Dermis microvascular lymphatic vessel endothelial cell (primary cell): ENCODE data around the gene ADAP2. TPM values are rescaled to one million over a fixed set of nuclear protein-coding genes. Genes with fewer than 3 reads are reported as not detected.
"Not testable (repeated sequence)": the region's sequence is repeated elsewhere in the genome, so short reads cannot be mapped to it uniquely, and the experiment has no call there.

Experiments
- DNase-seq, 2 donors: peaks; one replicate each; pipeline versions ENCODE4 v3.0.0 to v3.0.0-alpha.2; 2010; ENCODE audit warnings: low read depth in 2 of 2
- total RNA-seq: library from RNA; depleted of rRNA; stranded (reverse); fragments of >200 nt; gene quantifications from 2 replicates; pipeline ENCODE4 v1.2.1, GENCODE V29; 2014

ADAP2 gene
- total RNA-seq, 1 donor from 2014 or later, result 0.77 TPM

DNA sequence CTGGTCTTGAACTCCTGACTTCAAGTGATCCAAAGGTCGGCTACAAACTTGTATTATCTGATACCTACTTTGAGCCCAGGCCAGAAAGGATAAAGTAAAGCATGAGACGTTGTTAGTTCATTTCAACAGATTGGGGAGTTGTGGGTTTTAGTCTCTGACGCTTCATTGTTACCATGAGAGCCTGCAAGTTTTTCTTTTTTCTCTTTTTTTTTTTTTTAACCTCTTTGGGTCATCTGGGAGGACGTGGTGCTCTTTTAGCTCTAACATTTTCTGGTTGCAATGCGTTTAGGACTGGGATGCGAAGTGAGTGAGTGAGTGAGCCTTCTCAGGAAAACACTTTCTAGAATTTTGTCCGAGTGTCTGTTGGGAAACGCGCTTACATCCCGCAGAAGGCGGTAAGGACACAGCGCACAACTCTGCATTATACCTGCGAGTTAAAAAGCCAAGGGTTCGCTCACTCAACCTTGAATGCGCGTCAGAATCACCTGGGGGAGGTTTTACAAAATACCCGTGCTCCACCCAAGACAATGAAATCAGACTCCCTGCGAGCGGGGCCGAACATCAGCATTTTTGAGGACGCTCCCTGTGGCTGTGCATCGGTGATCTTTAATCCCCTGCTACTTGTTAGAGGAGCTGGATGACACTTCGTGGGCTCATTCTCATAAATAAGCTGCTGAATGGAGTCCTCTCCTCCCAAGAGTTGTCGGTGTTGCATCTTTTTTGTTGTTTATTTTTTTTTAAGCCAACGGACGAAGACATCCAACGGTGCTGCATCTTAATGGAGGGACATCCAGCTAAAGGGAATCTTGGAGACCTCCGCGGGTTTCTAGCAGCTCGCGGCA is 48.5 kb downstream of the ADAP2 start:
- DNase-seq, result no peak

DNA sequence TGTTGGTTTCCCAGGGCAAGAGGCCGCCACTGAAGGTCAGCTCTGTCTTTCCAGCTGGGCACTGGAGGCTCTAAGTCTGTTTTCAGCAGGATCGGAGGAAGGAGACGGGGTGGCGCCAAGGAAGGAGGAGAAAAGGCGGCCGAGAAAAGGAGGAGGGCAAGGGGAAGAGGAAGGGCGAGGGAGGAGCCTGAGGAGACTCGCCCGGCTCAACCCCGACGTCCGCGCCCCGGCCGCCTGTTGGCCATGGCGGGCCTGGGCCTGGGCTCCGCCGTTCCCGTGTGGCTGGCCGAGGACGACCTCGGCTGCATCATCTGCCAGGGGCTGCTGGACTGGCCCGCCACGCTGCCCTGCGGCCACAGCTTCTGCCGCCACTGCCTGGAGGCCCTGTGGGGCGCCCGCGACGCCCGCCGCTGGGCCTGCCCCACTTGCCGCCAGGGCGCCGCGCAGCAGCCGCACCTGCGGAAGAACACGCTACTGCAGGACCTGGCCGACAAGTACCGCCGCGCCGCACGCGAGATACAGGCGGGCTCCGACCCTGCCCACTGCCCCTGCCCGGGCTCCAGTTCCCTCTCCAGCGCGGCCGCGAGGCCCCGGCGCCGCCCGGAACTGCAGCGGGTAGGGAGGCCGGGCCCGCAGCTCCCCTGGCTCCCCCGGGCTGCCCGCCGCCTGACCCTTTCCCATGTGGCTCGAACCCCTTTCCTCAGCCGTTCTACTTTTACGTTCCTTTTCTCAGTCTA is 49.3 kb downstream of the ADAP2 start, which contains the start of gene RNF135:
RNF135 (plus strand) TSS at position 209 of the 737 bp plus-strand sequence; CDS start at position 244, 35 bp downstream.
- peak in 1 of 2 donors; percentile 78 for DNase-seq

DNA sequence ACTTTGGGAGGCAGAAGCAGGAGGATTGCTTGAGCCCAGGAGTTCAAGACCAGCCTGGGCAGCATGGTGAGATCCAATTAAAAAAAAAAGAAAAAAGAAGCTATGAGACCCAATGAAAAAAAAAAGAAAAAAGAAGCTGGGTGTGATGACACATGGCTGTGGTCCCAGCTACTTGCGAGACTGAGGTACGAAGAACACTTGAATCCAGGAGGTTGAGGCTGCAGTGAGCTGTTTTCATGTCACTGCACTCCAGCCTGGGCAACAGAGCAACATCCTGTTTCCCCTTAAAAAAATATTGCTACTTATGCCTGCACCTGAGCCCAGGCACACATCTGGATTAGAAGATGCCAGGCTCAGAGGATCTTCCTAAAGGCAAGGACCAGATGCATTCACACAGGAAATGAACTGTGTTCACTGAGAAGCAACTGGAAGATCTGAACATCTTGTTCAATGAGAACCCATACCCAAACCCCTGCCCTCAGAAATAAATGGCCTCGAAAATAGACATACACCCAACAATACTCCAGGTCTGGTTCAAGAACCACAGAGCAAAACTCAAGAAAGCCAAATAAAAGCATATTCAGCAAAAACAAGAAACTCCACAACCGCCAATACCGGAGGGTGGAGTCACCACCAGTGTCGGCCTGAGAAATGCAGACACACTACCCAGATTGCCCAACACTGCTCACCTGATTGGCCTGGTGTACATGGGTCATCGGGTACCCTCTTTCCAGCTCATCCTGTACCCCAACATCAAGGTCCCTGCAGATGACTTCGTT is 53.5 kb downstream of the ADAP2 start:
- DNase-seq, result no peak

DNA sequence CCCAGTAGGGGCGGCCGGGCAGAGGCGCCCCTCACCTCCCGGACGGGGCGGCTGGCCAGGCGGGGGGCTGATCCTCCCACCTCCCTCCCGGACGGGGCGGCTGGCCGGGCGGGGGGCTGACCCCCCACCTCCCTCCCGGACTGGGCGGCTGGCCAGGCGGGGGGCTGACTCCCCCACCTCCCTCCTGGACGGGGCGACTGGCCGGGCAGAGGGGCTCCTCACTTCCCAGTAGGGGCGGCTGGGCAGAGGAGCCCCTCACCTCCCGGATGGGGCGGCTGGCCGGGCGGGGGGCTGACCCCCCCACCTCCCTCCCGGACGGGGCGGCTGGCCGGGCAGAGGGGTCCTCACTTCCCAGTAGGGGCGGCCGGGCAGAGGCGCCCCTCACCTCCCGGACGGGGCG is 58.2 kb downstream of the ADAP2 start:
- DNase-seq, result not testable (repeated sequence)

DNA sequence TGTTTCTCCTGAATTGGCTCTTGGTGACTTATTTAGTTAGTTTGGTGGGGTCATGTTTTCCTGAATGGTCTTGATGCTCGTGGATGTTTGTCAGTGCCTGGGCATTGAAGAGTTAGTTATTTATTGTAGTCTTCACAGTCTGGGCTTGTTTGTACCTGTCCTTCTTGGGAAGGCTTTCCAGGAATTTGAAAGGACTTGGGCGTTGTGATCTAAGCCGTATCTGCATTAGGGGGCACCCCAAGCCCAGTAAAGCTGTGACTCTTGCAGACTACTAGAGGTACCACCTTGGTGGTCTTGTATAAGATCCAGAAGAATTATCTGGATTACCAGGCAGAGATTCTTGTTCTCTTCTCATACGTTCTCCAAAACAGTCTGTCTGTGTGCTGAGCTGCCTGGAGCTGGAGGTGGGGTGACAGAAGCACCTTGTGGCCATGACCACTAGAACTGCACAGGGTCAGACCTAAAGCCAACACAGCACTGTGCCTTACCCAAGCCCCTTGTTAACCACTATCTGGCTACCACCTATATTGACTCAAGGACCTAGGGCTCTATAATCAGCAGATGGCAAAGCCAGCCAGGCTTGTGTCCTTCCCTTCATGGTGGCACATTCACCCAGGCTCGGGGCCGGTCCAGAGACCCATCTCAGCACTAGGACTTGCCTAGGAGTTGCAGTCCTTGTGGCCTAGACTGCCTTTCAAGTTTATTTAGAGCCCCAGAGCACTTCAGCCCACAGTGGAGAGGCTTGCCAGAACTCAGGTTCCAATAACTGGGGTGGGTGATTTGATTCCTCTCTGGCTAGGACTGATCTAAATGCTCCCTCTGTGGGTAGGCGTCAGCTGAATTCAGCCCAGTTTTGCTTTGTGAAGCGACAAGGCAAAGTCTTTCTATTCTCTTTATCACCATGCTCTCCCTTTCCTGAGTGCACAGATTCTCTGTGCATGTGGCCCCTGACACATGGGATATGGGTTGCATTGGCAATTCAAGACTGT is 60.1 kb downstream of the ADAP2 start:
- DNase-seq, result no peak

DNA sequence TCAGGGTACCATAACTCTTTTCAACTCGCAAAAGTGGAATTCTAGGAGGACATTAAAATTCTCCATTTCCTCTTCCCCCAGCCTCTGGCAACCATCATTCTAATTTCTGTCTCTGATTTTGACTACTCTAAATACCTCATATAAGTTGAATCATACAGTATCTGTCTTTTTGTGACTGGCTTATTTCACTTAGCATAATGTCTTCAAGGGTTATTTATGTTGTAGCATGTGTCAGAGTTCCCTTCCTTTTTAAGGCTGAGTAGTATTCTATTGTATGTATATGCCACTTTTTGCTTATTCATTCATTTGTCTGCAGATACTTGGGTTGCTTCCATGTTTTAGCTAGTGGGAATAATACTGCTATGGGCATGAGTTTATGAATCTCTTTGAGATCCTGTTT is 61.1 kb downstream of the ADAP2 start:
- DNase-seq, result no peak

DNA sequence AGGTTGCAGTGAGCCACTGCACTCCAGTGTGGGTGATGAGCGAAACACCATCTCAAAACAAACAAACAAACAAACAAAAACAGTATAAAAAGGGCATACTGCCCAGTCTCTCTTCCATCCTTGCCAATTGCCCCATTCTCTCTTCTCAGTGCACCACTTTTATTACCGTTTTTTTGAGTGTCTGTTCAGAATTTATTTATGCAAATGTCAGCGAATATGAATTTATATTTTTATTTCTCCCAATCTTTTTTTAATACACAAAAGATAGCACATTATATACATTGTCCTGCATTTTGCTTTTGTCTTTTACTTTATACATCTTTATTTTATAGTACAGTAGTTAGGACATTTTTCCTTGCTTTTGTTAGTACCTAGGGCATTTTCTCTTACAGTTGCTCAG is 68.7 kb downstream of the ADAP2 start:
- DNase-seq, result no peak

DNA sequence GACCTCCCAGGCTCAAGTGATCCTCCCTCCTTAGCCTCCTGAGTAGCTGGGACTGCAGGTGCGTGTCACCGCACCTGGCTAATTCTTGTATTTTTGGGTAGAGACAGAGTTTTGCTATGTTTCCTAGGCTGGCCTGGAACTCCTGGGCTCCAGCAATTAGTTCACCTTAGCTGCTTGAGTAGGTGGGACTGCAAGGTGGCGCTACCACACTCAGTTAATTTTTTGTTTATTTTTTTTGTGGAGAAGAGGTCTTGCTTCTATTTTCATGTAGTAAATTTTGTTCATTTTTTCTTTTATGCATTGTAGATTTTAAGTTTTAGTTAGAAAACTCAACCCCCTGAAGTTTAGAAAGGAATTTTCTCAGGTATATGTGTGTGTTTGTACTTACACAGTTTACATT is 70.8 kb downstream of the ADAP2 start:
- no peak for DNase-seq

DNA sequence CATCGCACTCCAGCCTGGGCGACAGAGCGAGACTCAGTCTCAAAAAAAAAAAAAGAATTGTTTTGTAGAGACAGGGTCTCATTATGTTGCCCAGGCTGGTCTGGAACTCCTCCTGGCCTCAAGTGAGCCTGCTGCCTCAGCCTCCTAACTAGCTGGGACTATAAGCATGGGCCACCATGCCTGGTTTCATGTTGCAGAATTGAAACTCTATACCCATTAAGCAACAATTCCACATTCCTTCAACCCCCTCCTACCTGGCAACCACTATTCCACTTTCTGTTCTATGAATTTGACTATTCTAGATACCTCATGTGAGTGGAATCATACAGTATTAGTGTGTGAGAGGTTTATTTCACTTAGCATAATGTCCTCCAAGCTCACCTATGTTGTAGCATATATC is 73.6 kb downstream of the ADAP2 start:
- no peak for DNase-seq

DNA sequence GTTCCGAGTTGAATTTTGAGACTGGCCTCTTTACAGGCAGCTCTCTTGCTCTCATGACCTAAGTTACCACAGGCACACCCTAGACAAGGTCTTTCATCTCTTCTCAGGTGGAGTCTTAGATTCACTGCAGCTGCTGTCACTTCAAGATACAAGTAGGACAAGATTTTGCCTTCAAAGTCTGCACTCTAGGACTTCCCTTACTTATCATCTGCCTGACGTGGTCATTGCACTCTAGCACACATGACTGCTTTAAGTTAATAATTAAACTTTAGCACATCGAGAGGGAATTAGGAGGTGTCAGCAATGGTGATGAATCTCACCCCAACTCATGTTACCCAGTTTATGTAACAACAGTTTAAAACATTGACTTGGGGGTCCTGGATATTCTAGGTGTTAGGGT is 74.7 kb downstream of the ADAP2 start:
- no peak for DNase-seq

DNA sequence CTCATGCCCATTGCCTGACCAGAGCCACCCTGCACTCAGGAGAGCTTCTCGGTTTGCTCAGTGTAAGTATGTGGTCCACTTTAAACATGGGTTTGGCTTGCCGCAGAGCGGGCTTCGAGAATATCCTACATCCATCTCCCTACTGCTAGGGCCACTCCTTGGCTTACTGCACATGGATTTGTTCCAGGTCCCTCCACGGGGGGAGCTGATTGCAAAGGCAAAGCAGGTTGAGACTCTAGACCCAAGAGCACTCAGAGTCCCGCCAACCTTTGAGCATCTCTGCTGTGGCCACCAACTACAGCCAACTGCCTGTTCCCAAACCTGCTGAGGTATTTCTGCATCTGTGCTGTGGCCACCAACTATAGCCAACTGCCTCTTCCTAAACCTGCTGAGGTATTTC is 75.5 kb downstream of the ADAP2 start:
- DNase-seq, result no peak

DNA sequence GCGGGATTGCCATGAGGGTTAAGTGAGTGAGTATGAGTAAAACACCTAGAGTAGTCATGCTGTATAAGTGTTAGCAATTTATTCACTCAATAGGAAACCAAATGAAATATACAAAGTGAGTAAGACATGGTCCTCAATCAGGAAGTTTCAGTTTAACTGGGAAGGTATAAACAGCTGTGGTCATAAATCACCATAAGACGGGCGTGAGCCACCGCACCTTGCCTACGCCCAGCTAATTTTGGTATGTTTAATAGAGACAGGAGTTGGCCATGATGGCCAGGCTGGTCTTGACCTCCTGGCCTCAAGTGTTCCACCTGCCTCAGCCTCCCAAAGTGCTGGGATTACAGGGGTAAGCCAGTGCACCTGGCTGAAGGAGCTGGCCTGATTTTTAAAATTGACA is 76.1 kb downstream of the ADAP2 start:
- DNase-seq, result no peak

DNA sequence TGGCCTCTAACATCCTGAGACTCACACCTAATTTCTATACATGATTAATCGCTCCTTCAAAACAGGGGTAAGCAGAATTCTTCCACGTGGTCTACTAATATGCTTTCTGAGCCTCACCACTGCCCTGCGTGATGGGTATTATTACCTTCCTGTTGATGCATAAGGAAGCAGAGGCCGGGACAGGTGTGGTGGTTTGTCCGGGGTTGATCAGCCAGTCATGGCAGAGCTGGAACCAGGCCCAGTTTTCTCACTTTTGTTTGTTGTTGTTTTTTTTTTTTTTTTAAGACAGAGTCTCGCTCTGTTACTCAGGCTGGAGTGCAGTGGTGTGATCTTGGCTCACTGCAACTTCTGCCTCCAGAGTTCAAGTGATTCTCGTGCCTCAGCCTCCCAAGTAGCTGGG is 80.3 kb downstream of the ADAP2 start:
- no peak for DNase-seq

DNA sequence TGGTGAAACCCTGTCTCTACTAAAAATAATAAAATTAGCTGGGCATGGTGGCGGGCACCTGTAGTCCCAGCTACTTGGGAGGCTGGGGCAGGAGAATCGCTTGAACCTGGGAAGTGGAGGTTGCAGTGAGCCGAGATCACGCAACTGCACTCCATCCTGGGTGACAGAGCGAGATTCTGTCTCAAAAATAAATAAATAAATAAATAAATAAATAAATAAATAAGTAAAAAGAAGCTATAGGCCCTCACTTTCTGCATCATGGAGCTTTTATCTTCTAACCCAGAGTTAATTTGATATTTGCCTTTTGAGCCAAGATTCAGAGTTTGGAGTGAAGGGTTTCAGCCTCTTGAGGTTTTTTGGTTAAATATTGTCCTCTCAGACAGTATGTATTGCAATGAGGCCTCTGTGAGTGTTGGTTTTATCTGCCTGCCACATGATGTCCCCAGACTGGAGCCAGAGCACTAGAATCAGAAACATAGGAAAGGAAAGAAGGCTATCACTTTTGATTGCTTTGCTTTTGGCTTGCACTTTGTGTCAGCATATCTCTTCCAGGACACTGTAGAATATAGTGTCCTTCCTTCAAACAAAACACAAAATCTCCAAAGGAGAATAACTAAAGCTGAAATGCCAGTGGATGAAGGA is 81.6 kb downstream of the ADAP2 start:
- no peak for DNase-seq

DNA sequence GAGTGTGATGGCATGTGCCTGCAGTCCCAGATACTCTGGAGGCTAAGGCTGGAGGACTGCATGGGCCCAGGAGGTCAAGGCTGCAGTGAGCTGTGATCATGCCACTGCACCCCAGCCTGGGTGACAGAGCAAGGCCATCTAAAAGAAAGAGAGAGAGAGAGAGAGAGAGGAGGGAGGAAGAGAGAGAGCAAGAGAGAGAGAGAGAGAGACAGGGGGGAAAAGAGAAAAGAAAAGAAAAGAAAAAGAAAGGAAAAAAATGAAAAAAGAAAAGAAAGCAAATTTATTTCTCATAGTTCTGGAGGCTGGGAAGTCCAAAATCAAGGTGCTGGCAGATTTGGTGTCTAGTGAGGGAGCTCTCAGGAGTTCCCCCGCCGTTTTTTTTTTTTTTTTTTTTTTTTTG is 82.4 kb downstream of the ADAP2 start:
- DNase-seq, result no peak

DNA sequence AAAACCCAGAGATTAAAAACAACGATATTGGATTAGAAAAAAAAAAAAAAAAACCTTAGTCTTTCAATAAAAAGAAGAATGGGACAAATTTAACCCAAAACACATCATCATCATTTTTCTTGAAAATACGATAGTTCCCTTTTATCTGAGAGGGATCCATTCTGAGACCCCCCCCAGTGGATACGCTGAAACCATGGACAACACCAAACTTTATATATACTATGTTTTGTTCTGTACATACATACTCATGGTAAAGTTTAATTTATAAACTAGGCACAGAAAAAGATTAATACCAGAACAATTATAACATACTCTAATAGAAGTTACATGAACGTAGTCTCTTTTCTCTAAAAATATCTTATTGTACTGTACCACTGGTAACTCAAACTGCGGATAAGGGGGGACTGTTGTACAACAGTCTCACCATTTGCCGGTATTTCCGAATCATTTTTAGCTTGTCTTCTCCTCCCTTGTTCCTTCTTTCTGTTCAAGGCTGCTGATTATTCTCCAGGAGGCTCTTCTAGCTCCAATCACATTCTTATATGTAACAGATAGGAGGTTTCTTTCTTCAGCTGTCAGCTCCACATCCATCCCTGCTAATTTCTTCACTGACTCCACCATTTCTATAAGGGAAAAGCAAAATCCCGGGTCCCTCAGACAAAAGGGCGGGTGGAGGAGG is 86.1 kb downstream of the ADAP2 start:
- DNase-seq, result no peak

DNA sequence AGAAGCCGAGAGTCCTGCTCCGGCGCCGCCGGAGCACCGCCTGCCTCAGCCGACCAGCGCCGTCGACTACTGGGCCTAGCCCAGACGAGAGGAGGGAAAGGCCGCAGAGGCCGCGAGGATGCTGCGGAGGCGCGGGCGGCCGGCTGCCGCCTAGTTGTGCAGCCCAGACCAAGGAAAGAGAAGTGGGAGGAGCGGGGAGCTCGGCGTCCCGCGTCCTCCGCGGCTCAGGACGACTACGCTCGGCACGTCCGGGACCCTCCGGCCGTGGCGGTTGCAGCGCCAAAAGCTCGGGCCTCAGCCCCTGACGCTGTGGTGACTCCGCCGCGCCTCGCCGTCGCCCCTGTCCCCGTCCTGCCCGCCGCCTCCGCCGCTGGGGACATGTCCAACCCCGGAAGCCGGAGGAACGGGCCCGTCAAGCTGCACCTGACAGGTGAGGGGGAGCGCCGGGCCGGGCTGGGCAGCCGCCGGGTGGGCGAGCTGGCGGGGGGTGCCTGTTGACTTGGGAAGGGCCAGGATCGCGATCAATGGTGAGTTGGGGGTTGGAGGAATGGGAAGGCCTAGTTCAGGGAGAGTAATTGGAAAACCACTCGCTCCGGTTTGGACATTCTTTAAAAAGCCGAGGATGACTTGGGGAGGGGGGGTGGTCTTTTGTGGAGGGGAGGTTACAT is 86.8 kb downstream of the ADAP2 start:
- DNase-seq, result peak in 1 of 2 donors; percentile 57
